Measurements from ENCODE around the gene TYROBP.
"Not testable (repeated sequence)": the region's sequence is repeated elsewhere in the genome, so short reads cannot be mapped to it uniquely, and the experiment has no call there.

TYROBP gene

GRCh38 chr19:35908010-35908441, at the start of gene TYROBP:
TSS of gene TYROBP (minus strand) at chr19:35908295. CDS start at chr19:35908228, 67 bp downstream.
- in situ Hi-C loops (cut with MboI; ENCODE audit: low sequenced_read_pairs): no loop called here

- in situ Hi-C loops (cut with MboI; ENCODE audit: low sequenced_read_pairs): not testable (repeated sequence)
Observed at GRCh38 chr19:35957411-35957810, 49.3 kb upstream of the TYROBP start.

- in situ Hi-C loops (cut with MboI; ENCODE audit: low sequenced_read_pairs): no loop called here
Observed at GRCh38 chr19:35955881-35956634, 48.0 kb upstream of the TYROBP start.

- in situ Hi-C loops (cut with MboI; ENCODE audit: low sequenced_read_pairs): no loop called here
Observed at GRCh38 chr19:35949131-35949530, 41.0 kb upstream of the TYROBP start.

DNA sequence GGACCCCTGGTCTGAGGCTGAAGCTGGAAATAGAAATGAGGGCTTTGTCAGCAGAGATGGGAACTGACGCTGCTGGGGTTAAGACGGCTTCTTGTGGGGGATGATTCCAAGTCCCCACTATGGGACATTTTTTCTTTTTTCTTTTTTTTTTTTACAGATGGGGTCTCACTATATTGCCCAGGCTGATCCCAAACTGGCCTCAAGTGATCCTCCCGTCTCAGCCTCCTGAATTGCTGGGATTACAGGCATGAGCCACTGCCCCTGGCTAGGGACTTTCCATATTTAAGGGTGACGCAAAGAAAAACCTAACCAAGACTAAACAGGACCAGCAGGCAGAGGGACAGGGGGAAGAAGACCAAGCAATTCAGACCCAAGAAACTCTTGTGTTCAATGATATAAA, 38.1 kb upstream of the TYROBP start:
- in situ Hi-C loops (cut with MboI; ENCODE audit: low sequenced_read_pairs): no loop called here

- in situ Hi-C loops (cut with MboI; ENCODE audit: low sequenced_read_pairs): no loop called here
Observed at GRCh38 chr19:35945121-35945790, 37.2 kb upstream of the TYROBP start.

- in situ Hi-C loops (cut with MboI; ENCODE audit: low sequenced_read_pairs): no loop called here
Observed at GRCh38 chr19:35944556-35944955, 36.5 kb upstream of the TYROBP start.

GRCh38 chr19:35943321-35944301, 35.5 kb upstream of the TYROBP start:
- in situ Hi-C loops (cut with MboI; ENCODE audit: low sequenced_read_pairs): no loop called here

DNA sequence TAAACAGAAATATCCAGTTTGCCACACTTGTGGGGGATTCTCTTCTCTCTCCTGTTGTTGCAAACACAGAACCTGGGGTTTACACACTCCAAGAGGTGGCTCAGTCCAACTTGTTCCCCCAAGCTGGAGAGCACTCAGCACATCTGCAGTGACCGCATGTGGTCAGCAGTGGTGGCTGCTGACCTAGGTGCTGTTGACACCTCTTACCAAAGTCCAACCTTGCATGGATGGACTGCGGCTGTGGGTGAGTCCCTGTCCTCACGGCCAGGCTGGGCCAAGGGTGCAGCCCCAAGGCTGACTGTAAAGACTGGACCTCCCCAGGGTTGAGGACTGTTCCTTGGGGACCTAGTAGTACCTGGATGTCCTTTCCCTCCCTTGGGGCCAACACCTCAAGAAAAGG, 34.1 kb upstream of the TYROBP start:
- in situ Hi-C loops (cut with MboI; ENCODE audit: low sequenced_read_pairs): no loop called here

DNA sequence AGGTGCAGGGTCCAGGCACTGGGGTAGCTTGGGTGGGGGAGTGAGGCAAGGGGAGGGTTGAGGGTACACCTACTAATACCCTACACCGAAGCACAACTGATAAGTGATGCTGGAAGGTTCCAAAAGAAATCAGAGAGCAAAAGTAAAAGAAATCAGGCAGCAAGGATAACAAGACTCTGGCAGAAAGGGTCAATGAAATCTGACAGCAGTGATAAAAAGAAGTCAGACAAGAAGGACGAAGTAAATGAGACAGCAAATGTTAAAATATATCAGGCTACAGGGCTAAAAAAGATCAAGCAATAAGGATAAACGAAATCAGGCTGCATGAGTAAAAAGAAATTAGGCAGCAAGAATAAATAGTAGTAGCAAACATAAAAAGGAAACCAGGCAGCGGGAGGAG, 32.7 kb upstream of the TYROBP start:
- in situ Hi-C loops (cut with MboI; ENCODE audit: low sequenced_read_pairs): no loop called here

DNA sequence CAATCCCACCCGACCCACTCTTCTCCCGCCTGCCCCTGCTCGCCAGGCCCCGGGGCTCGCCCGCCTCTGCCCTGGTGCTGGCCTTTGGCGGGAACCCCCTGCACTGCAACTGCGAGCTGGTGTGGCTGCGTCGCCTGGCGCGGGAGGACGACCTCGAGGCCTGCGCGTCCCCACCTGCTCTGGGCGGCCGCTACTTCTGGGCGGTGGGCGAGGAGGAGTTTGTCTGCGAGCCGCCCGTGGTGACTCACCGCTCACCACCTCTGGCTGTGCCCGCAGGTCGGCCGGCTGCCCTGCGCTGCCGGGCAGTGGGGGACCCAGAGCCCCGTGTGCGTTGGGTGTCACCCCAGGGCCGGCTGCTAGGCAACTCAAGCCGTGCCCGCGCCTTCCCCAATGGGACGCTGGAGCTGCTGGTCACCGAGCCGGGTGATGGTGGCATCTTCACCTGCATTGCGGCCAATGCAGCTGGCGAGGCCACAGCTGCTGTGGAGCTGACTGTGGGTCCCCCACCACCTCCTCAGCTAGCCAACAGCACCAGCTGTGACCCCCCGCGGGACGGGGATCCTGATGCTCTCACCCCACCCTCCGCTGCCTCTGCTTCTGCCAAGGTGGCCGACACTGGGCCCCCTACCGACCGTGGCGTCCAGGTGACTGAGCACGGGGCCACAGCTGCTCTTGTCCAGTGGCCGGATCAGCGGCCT, 32.1 kb upstream of the TYROBP start:
- in situ Hi-C loops (cut with MboI; ENCODE audit: low sequenced_read_pairs): no loop called here

DNA sequence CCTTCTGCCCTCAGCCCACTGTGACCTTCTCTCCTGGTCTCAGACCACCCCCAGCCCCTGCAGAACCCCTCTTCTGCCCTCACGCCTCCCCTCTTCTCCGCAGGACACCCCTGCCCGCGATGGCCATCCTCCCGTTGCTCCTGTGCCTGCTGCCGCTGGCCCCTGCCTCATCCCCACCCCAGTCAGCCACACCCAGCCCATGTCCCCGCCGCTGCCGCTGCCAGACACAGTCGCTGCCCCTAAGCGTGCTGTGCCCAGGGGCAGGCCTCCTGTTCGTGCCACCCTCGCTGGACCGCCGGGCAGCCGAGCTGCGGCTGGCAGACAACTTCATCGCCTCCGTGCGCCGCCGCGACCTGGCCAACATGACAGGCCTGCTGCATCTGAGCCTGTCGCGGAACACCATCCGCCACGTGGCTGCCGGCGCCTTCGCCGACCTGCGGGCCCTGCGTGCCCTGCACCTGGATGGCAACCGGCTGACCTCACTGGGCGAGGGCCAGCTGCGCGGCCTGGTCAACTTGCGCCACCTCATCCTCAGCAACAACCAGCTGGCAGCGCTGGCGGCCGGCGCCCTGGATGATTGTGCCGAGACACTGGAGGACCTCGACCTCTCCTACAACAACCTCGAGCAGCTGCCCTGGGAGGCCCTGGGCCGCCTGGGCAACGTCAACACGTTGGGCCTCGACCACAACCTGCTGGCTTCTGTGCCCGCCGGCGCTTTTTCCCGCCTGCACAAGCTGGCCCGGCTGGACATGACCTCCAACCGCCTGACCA, 31.4 kb upstream of the TYROBP start:
- in situ Hi-C loops (cut with MboI; ENCODE audit: low sequenced_read_pairs): no loop called here

- in situ Hi-C loops (cut with MboI; ENCODE audit: low sequenced_read_pairs): no loop called here
Observed at GRCh38 chr19:35938282-35939224, 30.5 kb upstream of the TYROBP start.

DNA sequence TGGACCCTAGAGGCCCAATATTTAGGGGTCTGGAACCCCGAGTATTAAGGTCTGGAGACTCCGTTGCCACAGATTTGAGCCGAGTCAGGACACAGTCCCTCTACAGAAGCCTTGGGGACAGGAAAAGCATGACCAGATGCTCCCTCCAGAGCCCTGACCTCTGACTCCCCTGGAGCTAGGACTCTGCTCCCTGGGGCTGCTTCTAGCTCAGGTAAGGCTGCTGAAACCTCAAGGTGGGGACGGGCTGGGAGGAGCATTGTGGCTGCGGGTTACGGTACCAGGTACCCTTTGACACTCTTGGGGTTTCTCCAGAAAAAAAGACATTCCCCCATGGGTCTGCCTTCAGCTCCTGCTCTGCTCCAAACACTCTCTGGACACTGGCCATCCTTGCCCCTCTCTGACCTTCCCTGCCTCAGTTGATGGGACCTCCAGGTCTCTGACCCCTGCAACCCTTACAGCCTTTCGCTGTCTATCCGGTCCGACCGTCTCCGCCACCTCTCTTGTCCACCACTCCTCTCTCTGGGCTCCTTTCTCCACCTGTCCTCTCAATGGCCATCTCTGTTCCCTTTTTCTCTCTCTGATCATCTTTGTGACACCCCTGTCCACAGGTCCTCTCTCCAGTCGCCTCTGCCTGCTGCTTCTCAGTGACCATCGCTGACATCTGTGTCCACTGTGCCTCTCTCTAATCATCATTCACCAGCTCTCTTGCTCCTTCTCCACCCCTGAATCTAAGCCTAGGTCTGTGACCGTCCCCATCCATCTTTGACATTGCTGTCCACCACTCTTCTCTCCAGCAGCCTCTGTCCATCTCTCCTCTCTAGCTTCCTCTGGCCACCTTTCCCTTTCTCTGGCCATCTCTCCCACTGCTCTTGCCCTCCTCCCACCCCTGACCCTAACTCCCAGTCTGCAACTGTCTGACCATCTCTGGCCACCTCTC, 29.5 kb upstream of the TYROBP start:
- in situ Hi-C loops (cut with MboI; ENCODE audit: low sequenced_read_pairs): no loop called here

GRCh38 chr19:35936738-35937268, 28.7 kb upstream of the TYROBP start:
- in situ Hi-C loops (cut with MboI; ENCODE audit: low sequenced_read_pairs): no loop called here

DNA sequence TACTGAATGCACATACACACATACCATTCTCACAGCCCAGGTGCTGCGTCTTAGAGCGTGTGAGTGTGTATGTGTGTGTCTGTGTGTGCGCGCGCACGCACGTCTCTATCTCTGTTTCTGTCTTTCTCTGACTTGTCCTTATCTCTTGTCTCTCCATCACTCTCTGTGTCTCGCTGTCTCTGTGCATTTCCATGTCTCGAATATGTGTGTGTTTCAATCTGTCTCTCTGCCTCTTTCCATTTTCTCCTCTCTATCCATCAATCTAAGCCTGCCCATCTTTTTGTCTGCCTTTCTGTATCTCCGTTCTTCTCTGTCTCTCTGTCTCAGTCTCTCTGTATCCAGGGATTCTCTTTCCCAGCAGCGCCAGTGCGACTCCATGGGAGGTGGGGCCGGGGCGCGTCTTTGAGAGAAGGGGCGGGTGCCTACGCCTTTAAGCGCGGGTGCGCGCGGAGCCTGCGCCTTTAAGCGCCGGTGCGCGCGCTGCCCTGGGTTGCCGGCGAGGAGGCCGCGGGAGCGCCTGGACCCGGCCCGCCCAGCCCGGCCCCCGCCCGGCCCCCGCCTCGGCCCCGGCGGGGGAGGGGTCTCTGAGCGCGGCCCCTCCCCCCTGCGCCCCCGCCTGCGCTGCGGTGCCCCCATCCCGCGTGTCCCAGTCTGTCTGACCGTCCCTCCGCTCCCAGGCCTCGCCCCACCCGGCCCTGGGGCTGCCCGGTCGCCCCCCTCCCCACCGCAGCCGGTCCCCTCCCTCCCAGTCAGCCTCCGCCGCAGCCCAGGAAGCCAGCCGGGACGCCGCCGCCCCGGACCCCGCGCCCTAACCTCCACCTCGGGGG, 28.0 kb upstream of the TYROBP start, which contains the start of gene LRFN3:
Gene LRFN3, plus strand, starts transcription at position 464 of the 827 bp plus-strand sequence. CDS start 3,052 bp downstream, outside the sequence.
- in situ Hi-C loops (cut with MboI; ENCODE audit: low sequenced_read_pairs): no loop called here
